ENCODE results near the gene LSP1. TPM values are rescaled to one million over a fixed set of nuclear protein-coding genes. Genes with fewer than 3 reads are reported as not detected.

Gene LSP1
- total and polyA plus RNA-seq, 2 of the 4 experiments (the other 2 are of a cell fraction), result not detected

DNA sequence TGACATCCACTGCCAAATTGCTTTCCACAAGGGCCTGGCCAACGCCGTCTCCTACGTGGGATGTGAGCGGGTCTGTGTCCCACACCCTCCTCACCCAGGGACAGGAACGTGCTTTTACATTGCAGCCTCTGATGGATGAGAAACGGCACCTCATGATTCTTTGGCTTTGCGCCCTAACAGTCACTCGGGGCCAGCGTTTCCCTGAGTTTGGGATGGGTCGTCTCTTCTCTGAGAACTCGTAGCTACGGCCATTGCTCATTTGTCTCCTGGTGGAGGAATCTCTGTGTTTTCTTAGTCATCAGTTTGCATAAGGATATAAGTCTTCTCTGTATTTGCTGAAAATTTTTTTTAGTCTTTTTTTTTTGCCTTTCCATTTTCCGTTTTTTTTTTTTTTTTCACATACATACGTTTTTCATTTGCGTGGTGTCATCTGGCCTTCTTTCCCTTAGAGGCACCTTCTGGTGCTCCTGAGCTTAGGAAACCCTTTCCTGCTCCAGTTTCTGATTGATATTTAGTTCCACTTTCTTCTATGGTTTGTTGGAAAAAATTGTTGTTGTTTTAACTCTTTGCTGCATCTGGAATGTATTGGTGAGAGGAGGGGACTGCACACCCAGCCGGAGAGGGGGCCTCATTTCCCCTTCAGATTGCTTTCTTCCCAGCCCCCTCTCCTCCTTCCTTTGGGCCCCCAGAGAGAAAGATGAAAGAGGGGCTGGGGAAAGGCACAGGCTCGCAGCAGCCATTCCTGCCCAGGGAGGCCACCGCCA lies 78.6 kb downstream of the LSP1 start:
- H3K4me2 ChIP-seq (ENCODE audit: low read depth, low read length), result peak overlapping the region; percentile 10; the same call in 1 of the 2 replicates
- H2BK120ac ChIP-seq (ENCODE audit: low read depth, low read length), result no peak overlapping the region
- no peak overlapping the region for H4K5ac ChIP-seq (ENCODE audit: low read depth, low read length)
- H3K9me3 ChIP-seq (ENCODE audit: control insufficient read depth, insufficient read depth, low read length), result no peaks in the 10 kb centered on the region
- no peak overlapping the region for H3K4ac ChIP-seq (ENCODE audit: low read depth, low read length)
- H3K79me1 ChIP-seq (ENCODE audit: low read depth in 1 of 2, low read length in 2 of 2), result no peaks in the 10 kb centered on the region
- no peak overlapping the region for H3K56ac ChIP-seq (ENCODE audit: extremely low read depth, insufficient read depth, low read length)
- peak; percentile 68 for ATAC-seq (ENCODE audit: low read depth)
- CTCF ChIA-PET, result no interaction called here
- peaks cover 16% of the 10 kb centered on the region; the same call in 1 of the 2 replicates for H3K27me3 ChIP-seq (ENCODE audit: control insufficient read depth, insufficient read depth, low read length)
- BruUV-seq (replicated peaks), result no TSS peak
- no peak overlapping the region for H3K18ac ChIP-seq (ENCODE audit: low read depth, low read length)
- H2BK5ac ChIP-seq (ENCODE audit: low read depth, low read length, poor library complexity, severe bottlenecking), result no peak overlapping the region
- no peak overlapping the region for H2AK5ac ChIP-seq (ENCODE audit: low read depth, low read length)
- H3K9me1 ChIP-seq (ENCODE audit: insufficient read depth, low read length), result no peaks in the 10 kb centered on the region
- H3K36me3 ChIP-seq (ENCODE audit: control insufficient read depth, insufficient read depth, low read length), result no peaks in the 10 kb centered on the region
- H3K4me3 ChIP-seq (ENCODE audit: insufficient read depth, low read depth, low read length), result no peak overlapping the region
- no peak overlapping the region for H3K27ac ChIP-seq (ENCODE audit: insufficient read depth, low read length)
- intact Hi-C loops (cut with micrococcal nuclease), result no loop called here
- H3K14ac ChIP-seq (replicated peaks; ENCODE audit: low read depth, low read length), result no peak overlapping the region
- H2AFZ ChIP-seq (replicated peaks; ENCODE audit: low read length, poor library complexity), result peak overlapping the region; percentile 64
- H2BK15ac ChIP-seq (ENCODE audit: low read depth, low read length), result no peak overlapping the region
- no peak overlapping the region for H2AK9ac ChIP-seq (replicated peaks; ENCODE audit: low read depth, low read length, poor library complexity)
- POLR2A ChIA-PET (ENCODE audit: unreplicated experiment), result no interaction called here
- no peak for TF ChIP-seq RCOR1 (IDR thresholded peaks at IDR 0.05; ENCODE audit: insufficient replicate concordance, low read length)
- TF ChIP-seq, protein P1, sequence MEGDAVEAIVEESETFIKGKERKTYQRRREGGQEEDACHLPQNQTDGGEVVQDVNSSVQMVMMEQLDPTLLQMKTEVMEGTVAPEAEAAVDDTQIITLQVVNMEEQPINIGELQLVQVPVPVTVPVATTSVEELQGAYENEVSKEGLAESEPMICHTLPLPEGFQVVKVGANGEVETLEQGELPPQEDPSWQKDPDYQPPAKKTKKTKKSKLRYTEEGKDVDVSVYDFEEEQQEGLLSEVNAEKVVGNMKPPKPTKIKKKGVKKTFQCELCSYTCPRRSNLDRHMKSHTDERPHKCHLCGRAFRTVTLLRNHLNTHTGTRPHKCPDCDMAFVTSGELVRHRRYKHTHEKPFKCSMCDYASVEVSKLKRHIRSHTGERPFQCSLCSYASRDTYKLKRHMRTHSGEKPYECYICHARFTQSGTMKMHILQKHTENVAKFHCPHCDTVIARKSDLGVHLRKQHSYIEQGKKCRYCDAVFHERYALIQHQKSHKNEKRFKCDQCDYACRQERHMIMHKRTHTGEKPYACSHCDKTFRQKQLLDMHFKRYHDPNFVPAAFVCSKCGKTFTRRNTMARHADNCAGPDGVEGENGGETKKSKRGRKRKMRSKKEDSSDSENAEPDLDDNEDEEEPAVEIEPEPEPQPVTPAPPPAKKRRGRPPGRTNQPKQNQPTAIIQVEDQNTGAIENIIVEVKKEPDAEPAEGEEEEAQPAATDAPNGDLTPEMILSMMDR (conservative IDR thresholded peaks at IDR 0.05; ENCODE audit: low read depth, low read length), result no peak
- TF ChIP-seq, protein P2, sequence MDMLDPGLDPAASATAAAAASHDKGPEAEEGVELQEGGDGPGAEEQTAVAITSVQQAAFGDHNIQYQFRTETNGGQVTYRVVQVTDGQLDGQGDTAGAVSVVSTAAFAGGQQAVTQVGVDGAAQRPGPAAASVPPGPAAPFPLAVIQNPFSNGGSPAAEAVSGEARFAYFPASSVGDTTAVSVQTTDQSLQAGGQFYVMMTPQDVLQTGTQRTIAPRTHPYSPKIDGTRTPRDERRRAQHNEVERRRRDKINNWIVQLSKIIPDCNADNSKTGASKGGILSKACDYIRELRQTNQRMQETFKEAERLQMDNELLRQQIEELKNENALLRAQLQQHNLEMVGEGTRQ (IDR thresholded peaks at IDR 0.05; ENCODE audit: low read depth, low read length), result no peak
- no peak for TF ChIP-seq MXI1 (IDR thresholded peaks at IDR 0.05; ENCODE audit: borderline replicate concordance, low read depth, low read length)
- TF ChIP-seq RAD21 (IDR thresholded peaks at IDR 0.05; ENCODE audit: low read length), result no peak
- no peak for TF ChIP-seq CEBPB (IDR thresholded peaks at IDR 0.05; ENCODE audit: low read depth, low read length)
- TF ChIP-seq MAFK (IDR thresholded peaks at IDR 0.05; ENCODE audit: low read depth, low read length), result no peak
- no peak for TF ChIP-seq SMC3 (IDR thresholded peaks at IDR 0.05; ENCODE audit: low read depth, low read length)
- TF ChIP-seq MAZ (IDR thresholded peaks at IDR 0.05; ENCODE audit: borderline replicate concordance, low read depth, low read length), result no peak
- TF ChIP-seq RFX5 (IDR thresholded peaks at IDR 0.05; ENCODE audit: low read depth, low read length), result no peak
- TF ChIP-seq FOS (IDR thresholded peaks at IDR 0.05; ENCODE audit: low read depth, low read length), result no peak
- no peak for TF ChIP-seq CHD1 (IDR thresholded peaks at IDR 0.05; ENCODE audit: low read depth, low read length)
- TF ChIP-seq, protein P3, sequence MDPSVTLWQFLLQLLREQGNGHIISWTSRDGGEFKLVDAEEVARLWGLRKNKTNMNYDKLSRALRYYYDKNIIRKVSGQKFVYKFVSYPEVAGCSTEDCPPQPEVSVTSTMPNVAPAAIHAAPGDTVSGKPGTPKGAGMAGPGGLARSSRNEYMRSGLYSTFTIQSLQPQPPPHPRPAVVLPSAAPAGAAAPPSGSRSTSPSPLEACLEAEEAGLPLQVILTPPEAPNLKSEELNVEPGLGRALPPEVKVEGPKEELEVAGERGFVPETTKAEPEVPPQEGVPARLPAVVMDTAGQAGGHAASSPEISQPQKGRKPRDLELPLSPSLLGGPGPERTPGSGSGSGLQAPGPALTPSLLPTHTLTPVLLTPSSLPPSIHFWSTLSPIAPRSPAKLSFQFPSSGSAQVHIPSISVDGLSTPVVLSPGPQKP (IDR thresholded peaks at IDR 0.05; ENCODE audit: borderline replicate concordance, low read depth, low read length), result no peak
- H3K9ac ChIP-seq (ENCODE audit: low read depth, low read length), result no peak overlapping the region
- H4K20me1 ChIP-seq (ENCODE audit: insufficient read depth, low read length), result no peaks in the 10 kb centered on the region
- H4K8ac ChIP-seq (ENCODE audit: low read depth in 2 of 2, low read length in 2 of 2), result no peak overlapping the region
- H3K4me1 ChIP-seq (ENCODE audit: control insufficient read depth, insufficient read depth, low read length), result no peaks in the 10 kb centered on the region
- 0 out of 2 replicates have a peak overlapping the region, but pooled peaks have one; percentile 34 for H3K23ac ChIP-seq (ENCODE audit: low read depth, low read length)
- no peak overlapping the region for H2BK20ac ChIP-seq (ENCODE audit: low read depth, low read length)
- H4K91ac ChIP-seq (ENCODE audit: insufficient read depth, low read depth, low read length), result no peak overlapping the region
- peak; percentile 24 for DNase-seq
- WGBS, 2 experiments (ENCODE audit: extremely low coverage in 2 of 2, insufficient read length in 1 of 2), result no CpG with 5 or more reads among the region's 18 CpGs
- in situ Hi-C loops (cut with MboI; ENCODE audit: low sequenced_read_pairs), result no loop called here
- dilution Hi-C loops (cut with HindIII; ENCODE audit: low sequenced_read_pairs, unreplicated experiment), result no loop called here
